Adrenal gland (tissue), 12 donors: ENCODE results near the gene USP14. TPM values are rescaled to one million over a fixed set of nuclear protein-coding genes. Genes with fewer than 3 reads are reported as not detected.
A peak's percentile ranks its signal among the peaks of the same experiment; 100 is the strongest.
"Not testable (repeated sequence)": the region's sequence is repeated elsewhere in the genome, so short reads cannot be mapped to it uniquely, and the experiment has no call there.

Experiments
- DNase-seq, 7 donors: peaks; one replicate each; pipeline ENCODE4 v3.0.0-alpha.2; 2019 to 2020
- H3K27ac ChIP-seq, 5 donors: fragments of 200-600 bp; sonication (generic) in 4 of 5; 1 replicate in 3 of 5; 2 replicates in 2 of 5; pipeline versions ENCODE4 v1.5.1 to v1.8.0; 2016 to 2020; ENCODE audit warnings: mild to moderate bottlenecking in 1 of 5
- H3K27me3 ChIP-seq: fragments of 200-600 bp; 2 replicates; pipeline ENCODE4 v1.8.0; 2021
- H3K36me3 ChIP-seq, 2 donors: fragments of 200-600 bp; replicated peaks in 1 of 2; 1 replicate in 1 of 2; 2 replicates in 1 of 2; pipeline versions ENCODE4 v1.5.1 to v1.8.0; 2018 to 2022
- H3K4me1 ChIP-seq, 2 donors: fragments of 200-600 bp; replicated peaks in 1 of 2; 1 replicate in 1 of 2; 2 replicates in 1 of 2; pipeline versions ENCODE4 v1.5.1 to v1.8.0; 2018 to 2021
- H3K4me3 ChIP-seq, 4 donors: fragments of 200-600 bp; sonication (generic) in 3 of 4; one replicate each; pipeline ENCODE4 v1.5.1; 2016 to 2018
- H3K9me3 ChIP-seq, 3 donors: fragments of 200-600 bp; sonication (generic) in 1 of 3; replicated peaks in 1 of 3; 1 replicate in 2 of 3; 2 replicates in 1 of 3; pipeline versions ENCODE4 v1.5.1 to v1.8.0; 2016 to 2021
- POLR2A ChIP-seq, 2 donors: fragments of 450-650 bp; IDR thresholded peaks; one replicate each; pipeline ENCODE4 v1.6.1; 2017; ENCODE audit warnings: antibody characterized with exemption in 2 of 2, mild to moderate bottlenecking in 2 of 2, moderate library complexity in 1 of 2
- WGBS, 4 donors: extraction: QIAGEN DNeasy Blood & Tissue Kit in 2 of 4; methylation state at CpG; one replicate each; pipeline versions ENCODE4 v1.1.5 to v1.1.7; 2013 to 2017; 5-methylcytosine and 5-hydroxymethylcytosine counted together
- intact Hi-C, 2 donors: fragments of 100-400 bp; cut with DNase I; formaldehyde crosslinking; loops; one replicate each; pipeline versions ENCODE4 v1.14.1 to v1.15.0; 2022 to 2023
- polyA plus RNA-seq, 3 donors: library from polyadenylated mRNA; stranded (reverse); fragments of 200-250 nt in 2 of 3; fragments of 350-450 nt in 1 of 3; fragmentation: Illumina TruSeq in 1 of 3; extraction: RNeasy Lipid Tissue Mini Kit (QIAGEN cat#74804) in 1 of 3; gene quantifications; one replicate each; pipeline ENCODE4 v1.2.3, GENCODE V29; 2013 to 2014
- total RNA-seq, 9 donors: library from RNA; depleted of rRNA in 4 of 9; stranded (reverse); fragments of >200 nt in 4 of 9; fragments of 120-200 nt in 1 of 9; fragmentation: NEBNext Ultra II Directional in 1 of 9; extraction: Animal tissue kit (Norgen Biotek cat#: 25700) in 1 of 9; gene quantifications; one replicate each; pipeline versions ENCODE4 v1.1.0 to v1.2.4, GENCODE V29; 2013 to 2023
- TF ChIP-seq, protein P1 (sequence below), 6 experiments: fragments of 450-650 bp in 4 of 6; fragments of 200-600 bp in 2 of 6; sonication (generic) in 1 of 6; IDR thresholded peaks; 1 replicate in 5 of 6; 2 replicates in 1 of 6; pipeline versions ENCODE4 v1.5.1 to v1.8.0; 2016 to 2021; ENCODE audit warnings: antibody characterized with exemption in 6 of 6, mild to moderate bottlenecking in 2 of 6, moderate library complexity in 1 of 6
- donor health status: healthy with polysubstance abuse.
- donor health status: Bipolar disorder and iron deficiency.
- donor health status: DM: yes; HTN: yes; CAD: no.
- donor health status: DM: no; HTN: no; CAD: no.
- donor health status: DM: no; HTN: no; CAD: no.
- donor health status: DM: yes; HTN: yes; CAD: no.

USP14 gene
- total and polyA plus RNA-seq, 12 donors = 12.0 to 105 (median 36.6) TPM

DNA sequence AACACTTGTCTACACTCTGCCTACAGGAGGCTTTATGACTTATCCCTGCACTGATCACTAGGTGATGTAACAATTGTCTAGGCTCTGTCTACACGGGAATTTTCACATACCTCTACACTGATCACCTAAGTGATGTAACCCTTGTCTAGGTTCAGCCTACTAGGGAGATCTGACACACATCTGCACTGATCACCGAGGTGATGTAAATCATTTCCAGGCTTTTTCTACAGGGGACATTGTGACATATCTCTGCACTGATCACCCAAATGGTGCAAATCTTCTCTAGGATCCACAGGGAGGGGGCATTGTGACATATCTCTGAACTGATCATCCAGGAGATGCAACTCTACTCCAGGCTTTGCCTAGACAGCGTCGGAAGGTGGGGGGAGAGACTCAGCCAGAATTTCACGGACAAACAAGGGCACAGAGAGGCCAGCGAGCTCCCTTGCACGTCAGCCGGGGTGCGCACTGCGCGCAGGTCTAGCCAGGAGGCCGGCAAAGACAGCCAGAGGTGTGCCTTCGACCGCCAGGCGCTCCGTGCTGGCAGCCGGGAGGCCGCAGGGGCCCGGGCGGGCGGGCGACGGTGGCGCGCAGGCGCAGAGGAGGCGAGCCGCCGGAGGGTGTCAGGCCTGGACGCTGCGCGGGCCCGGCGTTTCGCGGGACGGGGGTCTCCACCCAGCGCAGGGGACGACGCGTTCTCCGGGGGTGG, 46.9 kb upstream of the USP14 start:
- Histone ChIP-seq H3K36me3 (no peaks in the 10 kb centered on the region), H3K9me3 (no peaks in the 10 kb centered on the region), H3K4me3 (peak overlapping the region in 1 of 4 donors; percentile 39), H3K27me3 (no peaks in the 10 kb centered on the region), H3K4me1 (peaks cover 0 to 3% of the 10 kb centered on the region in 2 donors), H3K27ac (peak overlapping the region in 1 of 5 donors; percentile 49)
- peak; percentile 47 to 76 (median 68) for DNase-seq
- WGBS, 4 donors = 19 to 67% (median 20%) methylated on average over 2 to 41 of the region's 42 CpGs
- TF ChIP-seq, protein P1, sequence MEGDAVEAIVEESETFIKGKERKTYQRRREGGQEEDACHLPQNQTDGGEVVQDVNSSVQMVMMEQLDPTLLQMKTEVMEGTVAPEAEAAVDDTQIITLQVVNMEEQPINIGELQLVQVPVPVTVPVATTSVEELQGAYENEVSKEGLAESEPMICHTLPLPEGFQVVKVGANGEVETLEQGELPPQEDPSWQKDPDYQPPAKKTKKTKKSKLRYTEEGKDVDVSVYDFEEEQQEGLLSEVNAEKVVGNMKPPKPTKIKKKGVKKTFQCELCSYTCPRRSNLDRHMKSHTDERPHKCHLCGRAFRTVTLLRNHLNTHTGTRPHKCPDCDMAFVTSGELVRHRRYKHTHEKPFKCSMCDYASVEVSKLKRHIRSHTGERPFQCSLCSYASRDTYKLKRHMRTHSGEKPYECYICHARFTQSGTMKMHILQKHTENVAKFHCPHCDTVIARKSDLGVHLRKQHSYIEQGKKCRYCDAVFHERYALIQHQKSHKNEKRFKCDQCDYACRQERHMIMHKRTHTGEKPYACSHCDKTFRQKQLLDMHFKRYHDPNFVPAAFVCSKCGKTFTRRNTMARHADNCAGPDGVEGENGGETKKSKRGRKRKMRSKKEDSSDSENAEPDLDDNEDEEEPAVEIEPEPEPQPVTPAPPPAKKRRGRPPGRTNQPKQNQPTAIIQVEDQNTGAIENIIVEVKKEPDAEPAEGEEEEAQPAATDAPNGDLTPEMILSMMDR (IDR thresholded peaks at IDR 0.05) = no peak
- peak in 1 of 2 donors; percentile 26 for TF ChIP-seq POLR2A (IDR thresholded peaks at IDR 0.05)
- intact Hi-C loops = no loop called here

DNA sequence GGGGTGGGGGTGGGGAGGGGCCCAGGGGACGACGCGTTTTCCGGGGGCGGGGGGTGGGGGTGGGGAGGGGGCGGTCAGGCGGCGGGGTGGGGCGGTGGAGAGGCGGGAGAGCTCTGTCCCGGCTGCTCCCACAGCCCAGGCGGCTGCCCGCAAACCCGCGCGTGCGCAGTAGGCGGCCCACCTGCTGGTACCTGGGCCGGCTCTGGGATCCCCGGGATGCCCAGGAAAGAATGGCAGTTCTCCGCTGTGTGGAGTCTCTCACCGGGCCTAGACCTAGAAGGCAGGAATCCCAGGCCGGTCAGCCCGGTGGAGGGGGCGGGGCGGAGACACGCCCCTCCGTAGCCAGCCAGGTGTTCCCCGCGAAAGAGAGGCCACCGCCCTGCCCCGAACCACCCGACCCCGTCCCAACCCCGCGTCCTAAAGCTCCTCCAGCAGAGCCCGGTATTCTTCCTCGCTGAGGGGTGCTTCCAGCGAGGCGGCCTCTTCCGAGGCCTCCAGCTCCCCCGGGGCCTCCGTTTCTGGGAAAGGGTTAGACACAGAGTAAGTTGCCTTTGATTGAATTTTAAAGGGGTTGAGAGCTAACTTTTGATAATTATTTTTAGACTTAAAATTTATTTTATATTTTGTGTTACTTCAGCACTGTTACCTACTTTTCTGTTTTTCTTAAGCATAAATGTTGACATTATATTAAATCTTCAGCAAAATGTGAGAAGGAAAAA, 46.2 kb upstream of the USP14 start:
- H3K4me1 ChIP-seq, H3K9me3 ChIP-seq, H3K27me3 ChIP-seq, H3K36me3 ChIP-seq, intact Hi-C loops: not testable (repeated sequence)
- peak; percentile 10 to 78 (median 46) for DNase-seq
- Histone ChIP-seq H3K4me3 (peak overlapping the region in 1 of 4 donors; percentile 39), H3K27ac (peak overlapping the region in 1 of 5 donors; percentile 49)
- 32 to 46% (median 37%) methylated on average over 22 to 34 of the region's 43 CpGs for WGBS, 4 donors

DNA sequence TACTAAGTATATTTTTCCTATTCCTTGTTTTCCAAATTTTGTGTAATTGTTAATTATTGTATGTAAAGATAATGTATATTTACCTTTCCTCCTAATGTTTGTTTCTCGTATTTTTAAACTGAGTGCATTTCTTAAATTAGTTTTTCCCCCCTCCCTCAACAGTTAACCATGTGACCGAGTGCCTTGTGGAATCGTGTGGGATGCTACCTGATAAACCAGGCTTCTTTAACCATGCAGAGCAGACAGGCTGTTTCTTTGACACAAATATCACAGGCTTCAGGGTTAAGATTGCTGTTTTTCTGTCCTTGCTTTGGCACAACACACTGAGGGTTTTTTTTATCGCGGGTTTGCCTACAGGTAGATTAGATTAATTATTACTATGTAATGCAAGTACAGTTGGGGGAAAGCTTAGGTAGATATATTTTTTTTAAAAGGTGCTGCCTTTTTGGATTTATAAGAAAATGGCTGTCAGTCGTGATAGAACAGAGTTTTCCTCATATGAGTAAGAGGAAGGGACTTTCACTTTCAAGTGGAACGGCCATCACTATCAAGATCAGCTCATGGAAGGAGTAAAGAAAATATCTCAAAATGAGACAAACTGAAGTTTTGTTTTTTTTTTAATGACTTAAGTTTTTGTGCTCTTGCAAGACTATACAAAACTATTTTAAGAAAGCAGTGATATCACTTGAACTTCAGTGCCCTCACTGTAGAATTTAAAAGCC, 37.7 kb upstream of the USP14 start:
- H3K4me3 ChIP-seq, DNase-seq, H3K9me3 ChIP-seq, intact Hi-C loops, H3K27ac ChIP-seq, H3K4me1 ChIP-seq, H3K36me3 ChIP-seq, H3K27me3 ChIP-seq: not testable (repeated sequence)
- 62 to 80% (median 73%) methylated on average over 7 of the region's 7 CpGs for WGBS, 4 donors

DNA sequence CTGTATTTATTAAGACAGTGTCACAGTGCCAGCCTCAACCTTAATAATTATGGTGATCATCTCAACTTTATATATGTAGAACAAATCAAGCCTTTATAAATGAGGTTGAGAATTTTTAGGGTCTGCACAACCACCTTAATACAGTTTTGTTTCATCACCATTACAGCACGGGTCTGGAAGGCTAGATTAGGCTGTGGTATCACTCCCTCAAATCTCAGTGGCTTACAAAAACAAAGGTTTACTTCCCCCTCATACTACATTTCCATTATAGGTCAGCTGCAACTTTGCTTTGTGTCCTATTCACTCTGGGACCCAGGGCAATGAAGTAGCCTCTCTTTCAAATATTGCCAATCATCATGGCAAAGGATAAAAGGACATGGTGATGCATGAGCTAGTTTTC, 23.3 kb upstream of the USP14 start:
- intact Hi-C loops = no loop called here
- H3K4me3 ChIP-seq = no peak overlapping the region
- TF ChIP-seq, protein P1 (IDR thresholded peaks at IDR 0.05) = no peak
- TF ChIP-seq POLR2A (IDR thresholded peaks at IDR 0.05) = no peak
- H3K9me3 ChIP-seq = no peaks in the 10 kb centered on the region
- DNase-seq = no peak
- no peaks in the 10 kb centered on the region for H3K27me3 ChIP-seq
- 38 to 55% (median 43%) methylated on average over 1 of the region's 1 CpG for WGBS, 4 donors
- H3K27ac ChIP-seq = no peak overlapping the region
- no peaks in the 10 kb centered on the region for H3K4me1 ChIP-seq
- no peaks in the 10 kb centered on the region for H3K36me3 ChIP-seq

DNA sequence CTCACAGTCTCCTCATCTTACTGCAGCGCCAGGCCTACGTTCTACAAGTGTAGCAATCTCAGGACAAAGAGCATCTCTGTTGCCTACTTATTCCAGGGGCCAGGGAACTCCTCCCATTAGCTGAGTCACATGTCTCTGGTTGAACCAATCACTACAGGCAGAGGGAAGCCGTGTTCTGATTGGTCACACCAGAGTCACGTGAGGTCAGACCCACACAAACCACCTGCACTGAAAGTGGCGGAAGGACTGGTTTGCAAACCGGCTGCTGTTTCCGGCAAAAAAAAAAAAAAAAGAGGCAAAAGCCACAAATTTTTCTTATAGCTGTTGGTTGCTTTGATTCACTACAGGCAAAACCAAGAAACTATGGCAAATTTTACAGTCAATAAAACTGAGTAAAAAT, 21.9 kb upstream of the USP14 start:
- no peak overlapping the region for H3K4me3 ChIP-seq
- H3K36me3 ChIP-seq = no peaks in the 10 kb centered on the region
- H3K27ac ChIP-seq = no peak overlapping the region
- no peaks in the 10 kb centered on the region for H3K27me3 ChIP-seq
- no peak for TF ChIP-seq POLR2A (IDR thresholded peaks at IDR 0.05)
- TF ChIP-seq, protein P1 (IDR thresholded peaks at IDR 0.05) = no peak
- H3K9me3 ChIP-seq = no peaks in the 10 kb centered on the region
- intact Hi-C loops = no loop called here
- H3K4me1 ChIP-seq = no peaks in the 10 kb centered on the region
- DNase-seq = no peak
- WGBS, 4 donors = 73 to 82% (median 81%) methylated on average over 7 of the region's 7 CpGs
